ENCODE measurements around the gene RBM39. TPM values are rescaled to one million over a fixed set of nuclear protein-coding genes. Genes with fewer than 3 reads are reported as not detected.

Gene RBM39
- polyA plus RNA-seq, 1 of the 3 experiments (the other 2 are of a cell fraction) = 68.4 TPM

DNA sequence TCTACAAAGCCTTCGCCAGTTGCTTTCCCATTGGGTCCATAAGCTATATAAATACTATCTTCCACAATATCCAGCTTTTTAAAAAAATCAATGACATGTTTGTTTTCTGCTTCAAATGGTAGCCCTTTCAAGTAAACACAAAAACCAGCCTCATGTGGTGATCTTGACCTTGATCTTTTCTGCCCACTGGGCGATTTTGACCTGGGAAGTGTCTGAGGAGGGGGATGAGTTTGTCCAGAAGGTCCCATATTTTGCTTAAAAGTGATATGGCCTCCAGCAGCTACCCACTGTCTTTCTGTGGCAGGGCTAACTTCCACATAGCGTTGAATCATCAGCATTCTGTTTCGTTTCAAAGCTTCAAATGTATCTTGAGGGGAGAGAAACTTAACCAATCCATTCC lies 88.2 kb downstream of the RBM39 start:
- no peak for DNase-seq
- ChIA-PET CTCF (interaction anchor here (1.1 to 1.7 kb wide), 2 partner anchors 17 to 37 kb away, joined by 3 to 5 read pairs; no protein-coding TSS in a partner anchor), POLR2A (no interaction called here)
- no peaks in the 10 kb centered on the region for H3K9me3 ChIP-seq
- no peaks in the 10 kb centered on the region for H3K27me3 ChIP-seq (ENCODE audit: insufficient read depth)
- H3K79me2 ChIP-seq (ENCODE audit: insufficient read depth) = peaks cover 100% of the 10 kb centered on the region
- H3K4me2 ChIP-seq = no peak overlapping the region
- TF ChIP-seq MXI1 (IDR thresholded peaks at IDR 0.05; ENCODE audit: low read depth, low read length) (no peak), POLR2AphosphoS5 (IDR thresholded peaks at IDR 0.05; ENCODE audit: low read depth, low read length) (no peak), ELF1 (IDR thresholded peaks at IDR 0.05) (no peak), RFX5 (IDR thresholded peaks at IDR 0.05; ENCODE audit: low read length) (no peak), TAF1 (IDR thresholded peaks at IDR 0.05; ENCODE audit: borderline replicate concordance, low read depth, low read length) (no peak), TEAD4 (IDR thresholded peaks at IDR 0.05; ENCODE audit: borderline replicate concordance, insufficient read depth) (no peak), CHD2 (IDR thresholded peaks at IDR 0.05; ENCODE audit: low read length, partially characterized antibody) (no peak), RAD21 (IDR thresholded peaks at IDR 0.05; ENCODE audit: low read length) (no peak), JUND (IDR thresholded peaks at IDR 0.05) (no peak)
- peaks cover 61 to 65% of the 10 kb centered on the region in 2 experiments for H3K36me3 ChIP-seq (replicated peaks in 1 of 2; ENCODE audit: control insufficient read depth in 1 of 2, insufficient read depth in 2 of 2, low read length in 1 of 2)
- no peak overlapping the region for H3K4me3 ChIP-seq (ENCODE audit: low read depth in 2 of 2, low read length in 1 of 2)
- no peak overlapping the region for H3K9ac ChIP-seq
- 97% methylated on average over 4 of the region's 4 CpGs for WGBS (ENCODE audit: low lambda C conversion rate)
- peaks cover 100% of the 10 kb centered on the region for H4K20me1 ChIP-seq (ENCODE audit: insufficient read depth)
- H3K9me2 ChIP-seq = no peaks in the 10 kb centered on the region
- H3K4me1 ChIP-seq (ENCODE audit: control insufficient read depth in 1 of 2, insufficient read depth in 2 of 2, low read depth in 1 of 2, low read length in 1 of 2) = peaks cover 3% of the 10 kb centered on the region in 2 experiments; a peak in 2 of 4 replicates
- H3F3A ChIP-seq (replicated peaks; ENCODE audit: insufficient read depth) = peaks cover 24% of the 10 kb centered on the region
- no peak overlapping the region for H2AFZ ChIP-seq (ENCODE audit: low read depth)
- no peak overlapping the region for H3K27ac ChIP-seq (ENCODE audit: low read depth in 2 of 2, low read length in 1 of 2)

Small RNAs within 50 kb of the gene (small RNA-seq; reads per million reads assigned to genes)
- 0 reads per million in 7 experiments for gene RF00026

Other genes starting within 250 kb of the RBM39 start
- gene C20orf173, start 212.6 kb downstream of the RBM39 start, polyA plus RNA-seq (2012; rRNA removed) = not detected in 2 replicates
- gene ERGIC3, start 200.2 kb downstream of the RBM39 start, polyA plus RNA-seq (2012; rRNA removed) = 661 and 799 TPM in 2 replicates
- gene SPAG4, start 126.4 kb downstream of the RBM39 start, polyA plus RNA-seq (2012; rRNA removed) = 5.9 and 6.9 TPM in 2 replicates
- gene CPNE1, start 77.4 kb downstream of the RBM39 start, polyA plus RNA-seq (2012; rRNA removed) = 217 and 279 TPM in 2 replicates
- gene RBM12, start 77.4 kb downstream of the RBM39 start, polyA plus RNA-seq (2012; rRNA removed) = 41.9 and 56.7 TPM in 2 replicates
- 75.6 and 89.7 TPM in 2 replicates for gene NFS1, start 42.9 kb downstream of the RBM39 start, polyA plus RNA-seq (2012; rRNA removed)
- 1,087 and 1,273 TPM in 2 replicates for gene ROMO1, start 42.9 kb downstream of the RBM39 start, polyA plus RNA-seq (2012; rRNA removed)
- 23.8 and 24.9 TPM in 2 replicates for gene PHF20, start 29.8 kb upstream of the RBM39 start, polyA plus RNA-seq (2012; rRNA removed)
- gene SCAND1, start 212.2 kb upstream of the RBM39 start, polyA plus RNA-seq (2012; rRNA removed) = 26.4 and 44.1 TPM in 2 replicates
- gene CNBD2, start 226.3 kb upstream of the RBM39 start, polyA plus RNA-seq (2012; rRNA removed) = 5.6 and 6.6 TPM in 2 replicates

Data from SK-N-SH (cell line).